Cerebellar nuclear complex (tissue), 1 donor: ENCODE results near the gene STK11.

ENCODE experiments used
- DNase-seq, 2 experiments: peaks; one replicate each; lab custom pipeline; 2025; lab: John Stamatoyannopoulos, UW

STK11 gene

DNA sequence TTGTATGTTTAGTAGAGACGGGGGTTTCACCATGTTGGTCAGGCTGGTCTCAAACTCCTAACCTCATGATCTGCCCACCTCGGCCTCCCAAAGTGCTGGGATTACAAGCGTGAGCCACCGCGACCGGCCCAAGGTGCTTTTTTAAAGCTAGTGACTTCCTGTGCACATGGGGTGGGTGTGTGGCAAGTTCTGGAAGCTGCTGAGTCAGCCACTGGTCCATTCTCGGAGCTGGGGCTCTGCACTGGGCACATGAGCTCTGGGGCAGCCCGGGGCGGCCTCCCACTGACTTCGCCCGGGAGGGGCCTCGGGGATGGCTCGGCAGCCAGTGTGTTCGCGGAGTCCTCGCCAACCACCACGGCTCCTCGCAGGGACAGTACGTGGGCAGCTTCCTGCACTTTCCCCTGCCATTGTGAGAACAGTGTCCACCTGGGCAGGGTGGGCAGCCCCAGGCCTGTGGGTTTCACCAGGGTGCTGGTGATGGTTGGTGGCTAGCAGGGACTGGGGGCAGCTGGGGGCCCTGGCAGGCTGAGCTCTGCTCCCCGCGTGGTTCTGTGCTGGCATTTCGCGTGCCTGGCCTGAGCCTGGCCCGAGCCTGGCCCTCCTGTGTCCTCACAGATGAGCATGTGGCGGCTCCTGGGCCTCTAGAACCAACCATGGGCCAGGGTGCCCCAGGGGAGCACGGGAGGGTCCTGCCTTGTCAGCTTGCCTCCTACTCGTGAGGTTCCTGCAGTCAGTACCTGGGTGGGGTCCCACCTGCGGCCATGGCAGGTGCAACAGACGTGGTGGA, 20.1 kb downstream of the STK11 start:
- DNase-seq, result no peak

DNA sequence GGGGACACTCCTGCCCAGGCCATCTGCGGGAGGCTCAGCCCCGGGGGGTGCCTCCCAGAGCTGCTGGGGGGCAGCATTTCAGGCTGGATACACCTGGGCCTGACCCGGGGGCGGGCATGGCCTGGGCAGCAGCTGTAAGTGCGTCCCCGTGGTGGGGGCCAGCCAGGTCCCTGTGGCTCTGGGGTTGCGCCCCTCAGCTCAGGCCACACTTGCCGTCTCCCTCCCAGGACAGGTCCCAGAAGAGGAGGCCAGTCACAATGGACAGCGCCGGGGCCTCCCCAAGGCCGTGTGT, 20.6 kb downstream of the STK11 start:
- DNase-seq, result no peak

DNA sequence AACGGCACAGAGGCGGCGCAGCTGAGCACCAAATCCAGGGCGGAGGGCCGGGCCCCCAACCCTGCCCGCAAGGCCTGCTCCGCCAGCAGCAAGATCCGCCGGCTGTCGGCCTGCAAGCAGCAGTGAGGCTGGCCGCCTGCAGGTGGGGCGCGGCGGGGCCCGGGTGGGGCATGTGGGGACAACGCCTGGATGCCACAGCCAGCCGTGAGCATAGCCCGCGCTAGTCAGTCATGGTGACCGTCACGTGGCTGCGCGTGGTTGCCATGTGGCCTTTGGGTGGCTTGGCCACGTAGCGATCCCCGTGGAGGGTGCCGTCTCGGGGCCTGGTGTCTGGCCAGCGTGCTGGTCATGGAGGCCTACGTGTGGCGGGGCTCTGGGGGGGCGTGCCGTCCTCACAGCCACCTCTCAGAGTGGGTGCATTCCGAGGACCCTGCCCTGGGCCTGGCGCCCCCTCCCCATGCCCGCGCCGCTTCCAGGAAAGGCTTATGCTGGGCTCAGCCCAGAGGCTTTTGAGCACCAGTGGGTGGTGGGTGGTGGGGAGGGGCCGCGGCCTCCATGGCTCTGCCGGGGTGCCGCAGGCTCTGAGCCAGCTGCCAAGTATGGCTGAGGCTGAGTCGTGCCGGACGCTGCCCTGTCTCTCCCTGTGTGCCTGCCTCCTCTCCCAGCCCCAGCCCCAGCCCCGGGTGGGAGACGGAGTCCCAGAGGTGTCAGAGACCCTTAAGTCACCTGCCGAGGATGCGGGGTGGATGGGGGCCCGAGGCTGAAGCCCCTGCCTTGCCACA, 21.1 kb downstream of the STK11 start:
- DNase-seq, result no peak

DNA sequence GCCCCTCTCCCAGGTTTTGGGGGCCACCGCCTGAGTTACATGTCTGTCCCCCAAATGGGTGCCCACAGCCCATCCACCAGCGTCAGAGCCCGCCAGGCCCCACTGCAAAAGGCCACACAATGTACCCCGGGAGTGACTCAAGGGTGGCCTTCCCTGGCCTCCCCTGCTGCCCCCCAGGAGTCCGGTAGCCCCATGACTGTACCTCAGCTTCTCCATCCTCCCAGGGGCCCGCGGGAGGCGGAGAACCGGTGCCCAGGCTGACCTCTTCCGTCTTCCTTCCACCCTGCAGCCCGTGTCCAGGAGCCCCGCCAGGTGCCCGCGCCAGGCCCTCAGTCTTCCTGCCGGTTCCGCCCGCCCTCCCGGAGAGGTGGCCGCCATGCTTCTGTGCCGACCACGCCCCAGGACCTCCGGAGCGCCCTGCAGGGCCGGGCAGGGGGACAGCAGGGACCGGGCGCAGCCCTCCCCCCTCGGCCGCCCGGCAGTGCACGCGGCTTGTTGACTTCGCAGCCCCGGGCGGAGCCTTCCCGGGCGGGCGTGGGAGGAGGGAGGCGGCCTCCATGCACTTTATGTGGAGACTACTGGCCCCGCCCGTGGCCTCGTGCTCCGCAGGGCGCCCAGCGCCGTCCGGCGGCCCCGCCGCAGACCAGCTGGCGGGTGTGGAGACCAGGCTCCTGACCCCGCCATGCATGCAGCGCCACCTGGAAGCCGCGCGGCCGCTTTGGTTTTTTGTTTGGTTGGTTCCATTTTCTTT, 21.9 kb downstream of the STK11 start:
- DNase-seq, result no peak

DNA sequence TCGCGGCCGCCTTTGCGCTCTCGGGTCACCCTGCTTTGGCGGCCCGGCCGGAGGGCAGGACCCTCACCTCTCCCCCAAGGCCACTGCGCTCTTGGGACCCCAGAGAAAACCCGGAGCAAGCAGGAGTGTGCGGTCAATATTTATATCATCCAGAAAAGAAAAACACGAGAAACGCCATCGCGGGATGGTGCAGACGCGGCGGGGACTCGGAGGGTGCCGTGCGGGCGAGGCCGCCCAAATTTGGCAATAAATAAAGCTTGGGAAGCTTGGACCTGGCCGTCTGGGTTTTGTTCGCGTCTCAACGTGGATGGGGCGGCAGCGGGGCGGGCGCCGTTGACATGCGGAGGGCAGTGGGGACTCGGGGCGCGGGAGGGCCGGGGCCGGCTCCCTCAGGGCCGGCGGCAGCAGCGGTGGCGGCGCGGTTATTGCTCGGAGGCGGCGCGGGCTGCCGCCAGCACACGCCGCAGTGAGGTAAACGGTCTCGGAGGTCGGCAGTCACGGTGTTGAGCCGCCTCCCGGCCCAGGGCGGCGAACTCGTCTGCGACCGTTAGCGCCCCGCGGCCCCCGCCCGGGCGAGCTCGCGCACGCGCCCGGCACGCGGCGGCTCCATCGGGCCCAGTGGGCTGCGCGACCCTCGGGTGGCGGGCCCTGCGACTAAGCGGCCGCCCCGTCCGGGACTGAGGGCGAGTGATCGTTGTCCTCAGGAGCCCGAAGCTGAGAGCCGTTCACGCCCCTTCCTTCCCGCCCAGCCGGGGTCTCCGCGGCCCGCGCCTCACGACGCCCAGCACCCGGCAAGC, 22.8 kb downstream of the STK11 start:
- DNase-seq, result no peak

DNA sequence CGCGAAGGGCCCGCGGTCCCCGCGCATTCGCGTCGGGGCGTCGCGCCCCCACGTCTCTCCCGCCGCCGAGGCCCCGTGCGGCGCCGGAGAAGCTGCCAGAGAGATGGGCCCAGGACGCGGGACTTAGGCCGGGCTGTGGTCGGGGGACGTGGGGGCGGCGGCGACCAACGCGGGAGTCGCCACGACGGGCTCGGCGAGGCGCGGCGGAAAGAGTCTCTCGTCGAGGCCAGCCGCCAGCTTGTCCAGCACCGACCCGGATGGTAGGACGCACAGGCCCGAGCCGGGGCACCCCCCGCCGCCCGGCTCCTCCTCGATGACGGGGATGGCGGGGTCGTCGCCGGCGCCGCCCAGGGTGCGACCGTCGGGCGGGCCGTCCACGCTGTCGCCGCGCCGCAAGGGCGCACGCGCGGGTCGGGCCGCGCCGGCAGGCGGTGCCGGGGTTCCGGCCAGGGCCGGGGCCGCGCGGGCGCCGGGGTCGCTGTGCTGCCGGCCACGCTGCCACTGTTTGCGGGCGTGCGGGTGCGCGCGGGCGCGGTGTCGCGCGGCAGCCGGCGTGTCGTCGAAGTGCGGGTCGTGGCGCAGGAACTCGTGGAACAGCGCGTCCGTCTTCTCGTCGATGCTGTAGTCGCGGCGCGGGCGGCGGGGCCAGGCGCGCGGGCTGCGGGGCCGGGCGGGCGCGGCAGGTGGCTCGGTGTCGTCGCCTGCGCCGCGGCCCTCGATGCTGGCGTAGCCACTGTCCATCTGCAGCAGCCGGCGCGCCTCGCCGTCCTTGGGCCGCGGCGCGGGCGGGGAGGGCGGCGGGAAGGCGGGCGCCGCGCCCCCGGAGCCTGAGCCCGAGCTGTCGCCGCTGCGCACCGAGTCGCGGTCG, 23.7 kb downstream of the STK11 start:
- DNase-seq, result no peak

DNA sequence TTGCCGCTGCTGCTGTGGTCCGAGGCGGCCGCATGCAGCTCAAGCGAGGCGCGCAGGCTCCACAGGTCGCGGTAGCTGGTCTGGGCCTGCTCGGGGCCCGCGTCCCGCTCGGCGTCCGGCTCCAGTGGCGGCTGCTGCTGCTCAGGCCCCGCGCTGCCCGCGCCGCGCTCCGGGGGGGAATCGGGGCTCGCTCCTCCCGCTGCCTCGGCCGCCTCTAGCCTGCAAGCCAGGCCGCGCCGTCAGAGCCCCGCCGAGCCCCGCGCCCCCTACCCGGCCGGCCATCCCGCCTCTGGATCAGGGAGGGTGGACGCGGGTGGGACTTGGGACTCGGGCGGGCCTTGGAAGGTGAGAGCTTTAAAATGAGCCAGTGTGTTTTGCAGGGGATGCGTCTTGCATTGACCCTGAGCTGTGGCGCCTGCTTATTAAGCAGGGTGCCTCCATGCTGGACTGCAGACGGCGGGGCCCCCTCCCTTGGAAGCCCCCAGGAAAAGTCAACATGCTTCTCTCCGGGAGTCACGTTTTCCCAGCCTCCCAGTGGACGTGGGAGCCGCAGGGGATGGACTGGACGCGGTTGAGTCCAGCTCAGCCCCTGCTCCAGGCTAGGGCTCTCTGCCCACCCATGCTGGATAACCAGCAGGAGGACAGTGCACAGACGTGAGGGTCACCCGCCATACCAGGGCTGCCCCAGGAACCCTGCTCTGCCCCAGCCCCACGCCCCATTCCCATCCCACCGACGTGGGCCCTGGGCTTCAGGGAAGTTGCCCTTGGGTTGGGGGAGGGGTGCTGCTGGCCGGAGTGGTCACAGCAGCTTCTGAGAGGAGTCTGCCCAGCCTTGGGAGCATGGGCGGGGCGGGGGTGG, 24.6 kb downstream of the STK11 start:
- DNase-seq, result no peak

DNA sequence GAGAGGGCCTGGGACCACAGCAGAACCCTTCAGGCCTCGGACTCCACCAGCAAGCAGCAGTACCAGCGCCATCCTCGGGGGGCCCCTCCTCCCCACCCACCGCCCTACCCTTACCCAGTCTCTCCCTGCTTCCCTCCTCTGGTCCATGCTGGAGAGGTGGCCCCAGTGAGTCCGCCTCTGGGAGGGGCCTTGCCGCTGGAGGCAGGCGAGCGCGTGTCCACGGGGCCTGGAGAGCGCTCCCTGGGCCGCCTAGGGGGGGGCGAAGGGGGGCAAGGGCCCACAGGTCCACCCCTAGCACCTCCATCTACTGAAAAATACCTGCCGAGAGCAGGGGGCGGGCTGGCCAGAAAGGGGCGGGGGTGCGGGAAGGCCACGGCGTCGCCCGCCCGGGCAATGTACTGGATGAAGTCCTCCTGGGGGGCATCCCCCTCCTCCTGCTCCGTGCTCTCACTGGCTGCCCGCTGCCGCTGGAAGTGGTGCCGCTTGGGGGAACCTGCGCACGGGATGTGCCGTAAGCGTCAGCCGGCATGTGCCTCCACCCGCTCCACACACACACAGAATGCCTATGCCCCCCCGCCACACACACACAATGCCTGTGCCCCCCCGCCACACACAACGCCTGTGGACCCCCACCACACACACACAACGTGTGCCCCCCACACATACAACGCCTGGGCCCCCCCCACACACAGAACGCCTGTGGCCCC, 25.4 kb downstream of the STK11 start:
- DNase-seq, result no peak

DNA sequence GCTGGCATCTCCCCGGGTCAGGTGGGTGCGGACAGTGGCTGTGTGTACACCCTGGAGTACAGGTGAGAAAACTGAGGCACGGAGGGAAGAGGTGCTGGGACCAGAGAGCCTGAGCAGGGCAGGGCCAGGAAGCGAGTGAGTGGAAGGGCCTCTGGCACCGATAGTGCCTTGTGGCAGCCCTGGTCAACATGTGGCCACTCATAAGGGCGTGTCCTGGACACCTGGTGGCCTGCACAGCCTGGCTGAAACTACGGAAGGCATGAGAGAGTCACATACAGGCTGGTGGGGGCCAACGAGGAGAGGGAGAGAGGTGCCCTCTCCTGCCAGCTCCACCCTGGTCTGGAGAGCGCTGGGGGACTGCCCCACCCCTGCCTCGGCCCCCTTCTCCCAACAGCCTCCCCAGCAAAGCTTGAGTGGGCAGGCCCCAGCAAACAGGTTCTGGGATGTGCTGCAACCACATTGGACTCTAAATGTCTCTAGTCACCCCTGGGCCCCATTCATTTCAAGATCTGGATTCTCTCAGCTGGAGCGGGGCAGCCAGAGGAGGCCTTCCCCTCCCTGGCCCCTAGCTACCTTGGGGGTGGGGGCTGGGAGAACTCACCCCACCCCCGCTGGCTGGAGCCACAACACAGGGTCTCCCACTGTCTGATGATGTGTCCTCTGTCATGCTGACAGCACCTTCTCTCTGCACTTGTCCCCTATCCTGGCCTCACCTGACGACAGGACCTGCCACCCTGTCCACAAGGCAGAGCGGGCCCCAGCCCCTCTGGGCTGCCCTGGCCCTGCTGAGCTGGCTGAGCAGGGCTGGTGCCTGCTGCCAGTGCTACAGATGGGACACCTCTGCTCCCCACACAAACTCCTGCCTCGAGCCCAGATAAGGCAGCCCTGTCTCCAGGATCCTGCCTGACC, 26.4 kb downstream of the STK11 start:
- no peak for DNase-seq

DNA sequence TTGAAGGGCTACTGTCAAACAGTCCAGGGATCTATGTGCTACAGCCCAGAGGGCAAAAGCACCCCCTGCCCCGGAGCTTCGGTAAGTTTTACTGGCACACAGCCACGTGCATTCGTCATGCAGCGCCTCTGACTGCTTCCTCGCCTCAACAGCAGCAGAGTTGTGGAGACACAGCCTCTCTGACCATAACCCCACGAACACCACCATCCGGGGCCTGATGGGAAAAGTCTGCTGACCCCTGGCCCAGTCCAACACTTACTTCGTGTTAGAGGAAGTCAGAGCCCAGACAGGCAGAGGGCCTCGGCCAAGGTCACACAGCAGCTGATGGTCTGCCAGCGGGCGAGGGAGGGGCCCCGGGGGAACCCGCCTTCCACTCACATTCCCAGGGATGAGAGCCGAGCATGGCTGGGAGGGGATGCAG, 27.1 kb downstream of the STK11 start:
- no peak for DNase-seq

DNA sequence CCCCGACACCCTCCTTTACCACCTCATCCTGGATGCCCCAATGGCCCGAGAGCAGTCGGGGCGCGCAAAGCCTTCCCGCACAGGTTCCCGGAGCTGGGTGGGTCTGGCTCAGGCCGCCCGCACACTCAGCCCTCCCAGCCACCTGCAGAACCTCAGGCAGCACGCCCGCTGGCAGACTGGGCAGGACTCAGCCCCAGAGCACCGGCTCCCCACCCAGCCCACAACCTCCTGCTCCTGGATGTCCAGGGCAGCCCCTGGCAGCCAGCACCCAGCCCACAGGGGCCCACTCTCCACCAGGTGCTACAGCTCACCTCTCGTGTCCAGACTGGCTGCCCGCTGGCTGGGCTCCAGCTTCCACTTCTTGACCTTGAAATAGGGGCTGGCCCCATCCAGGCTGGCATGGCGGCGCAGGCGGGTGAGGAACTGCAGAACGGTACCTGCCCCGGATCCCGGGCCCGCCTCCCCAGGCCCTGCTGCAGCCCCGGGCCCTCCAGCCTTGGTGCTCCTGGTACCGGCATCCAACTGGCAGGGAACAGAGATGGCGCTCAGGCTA, 27.6 kb downstream of the STK11 start:
- no peak for DNase-seq

DNA sequence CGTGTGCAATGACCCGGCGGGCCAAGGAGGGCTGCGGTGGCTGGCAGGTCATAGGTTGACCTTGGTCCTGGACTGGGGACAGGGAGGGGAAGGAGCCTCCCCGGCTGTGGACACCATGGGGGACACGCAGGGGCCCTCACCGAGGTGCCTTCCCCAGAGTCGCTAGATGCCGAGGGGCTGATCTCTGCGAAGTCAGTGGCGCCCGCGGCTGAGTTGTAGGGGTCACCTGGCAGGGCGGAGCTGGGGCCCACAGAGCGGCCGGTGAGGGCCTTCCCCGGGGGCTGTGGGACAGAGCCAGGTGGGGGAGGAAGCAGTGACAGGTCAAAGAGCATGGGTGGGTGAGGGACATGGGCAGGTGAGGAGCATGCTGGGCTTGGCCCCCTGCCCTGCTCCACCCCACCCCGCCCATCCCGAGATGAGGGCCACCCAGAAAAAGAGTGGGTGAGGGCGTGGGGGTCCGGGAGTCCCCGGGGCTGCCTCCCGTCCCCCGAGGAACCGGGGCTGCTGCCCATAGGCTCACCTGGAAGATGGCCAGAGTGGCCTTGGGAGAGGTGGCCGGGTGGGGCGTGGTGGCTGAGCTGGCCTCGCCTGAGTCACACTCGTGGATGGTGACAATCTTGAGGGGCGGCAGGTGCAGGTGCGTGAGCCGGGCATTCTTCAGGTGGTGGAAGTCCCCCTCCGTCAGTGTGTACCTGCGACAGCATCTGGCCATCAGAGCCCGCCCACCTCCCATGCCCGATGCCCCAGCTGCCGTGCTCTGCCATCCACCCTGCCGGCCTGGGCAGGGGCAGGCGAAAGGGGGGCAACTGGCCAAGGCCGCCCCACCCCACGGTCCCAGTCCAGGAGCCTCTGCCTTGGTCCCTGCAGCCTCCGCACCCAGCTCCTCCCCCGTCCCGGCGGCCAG, 28.7 kb downstream of the STK11 start:
- DNase-seq, result no peak

DNA sequence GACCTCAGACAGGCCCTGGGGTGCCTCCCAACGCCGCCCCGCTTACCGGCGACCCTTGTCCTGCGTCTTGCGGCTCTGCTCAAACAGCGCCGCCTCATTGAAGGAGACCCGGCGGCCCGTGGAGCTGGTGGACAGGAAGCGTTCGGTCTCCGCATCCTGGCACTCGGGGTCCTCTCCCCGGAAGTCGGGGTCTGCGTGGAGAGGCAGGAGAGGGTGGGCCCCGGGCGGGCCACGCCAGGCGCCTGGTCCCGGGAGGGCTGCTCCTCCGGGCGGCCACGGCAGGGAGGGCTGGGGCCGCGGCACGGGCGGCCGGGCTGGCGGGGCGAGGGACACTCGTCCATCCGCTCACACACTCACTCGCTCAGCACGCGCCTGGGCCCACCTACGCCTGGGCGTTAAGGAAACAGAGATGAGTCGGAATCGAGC, 29.4 kb downstream of the STK11 start:
- no peak for DNase-seq

DNA sequence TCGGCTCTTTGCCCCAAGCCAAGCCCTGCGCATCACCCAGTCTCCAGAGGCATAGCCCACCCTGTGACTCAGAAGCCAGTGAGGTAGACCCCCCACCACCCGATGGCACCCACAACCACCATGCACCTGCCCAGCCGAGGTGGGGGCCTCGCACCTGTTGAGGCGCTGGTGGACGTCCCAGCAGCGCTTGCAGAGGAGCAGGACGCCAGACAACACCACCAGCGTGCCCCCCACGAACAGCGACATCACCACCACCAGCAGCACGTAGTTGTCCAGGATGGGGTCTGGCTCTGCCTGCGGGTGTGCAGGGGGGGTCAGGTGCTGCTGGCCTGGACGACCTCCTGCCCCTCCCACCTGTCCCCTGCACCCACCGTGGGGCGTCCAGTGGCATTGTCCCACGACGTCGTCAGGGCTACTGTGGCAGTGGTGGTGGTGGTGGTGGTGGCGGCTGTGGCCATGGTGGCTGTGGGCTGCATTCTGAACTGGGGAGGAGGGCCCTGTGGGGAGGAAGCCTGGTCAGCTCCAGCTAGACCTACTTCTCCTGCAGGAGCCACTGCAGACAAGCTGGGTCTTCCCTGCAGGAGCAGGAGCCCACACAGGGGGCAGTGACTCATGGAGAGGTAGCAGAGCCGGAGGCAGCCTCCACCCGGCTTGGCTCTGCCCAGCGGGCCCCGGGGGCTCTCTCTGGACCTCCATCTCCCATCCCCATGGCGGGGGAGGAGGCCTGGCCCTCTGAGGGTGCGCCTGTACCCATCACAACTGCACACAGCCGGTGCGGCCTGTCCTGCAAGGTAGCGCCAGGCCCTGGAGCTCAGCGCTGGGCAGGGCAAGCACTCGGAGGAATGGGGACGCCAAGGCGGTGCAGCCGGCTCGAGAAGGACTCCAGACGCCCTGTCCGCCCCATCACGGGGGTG, 30.3 kb downstream of the STK11 start:
- no peak for DNase-seq

DNA sequence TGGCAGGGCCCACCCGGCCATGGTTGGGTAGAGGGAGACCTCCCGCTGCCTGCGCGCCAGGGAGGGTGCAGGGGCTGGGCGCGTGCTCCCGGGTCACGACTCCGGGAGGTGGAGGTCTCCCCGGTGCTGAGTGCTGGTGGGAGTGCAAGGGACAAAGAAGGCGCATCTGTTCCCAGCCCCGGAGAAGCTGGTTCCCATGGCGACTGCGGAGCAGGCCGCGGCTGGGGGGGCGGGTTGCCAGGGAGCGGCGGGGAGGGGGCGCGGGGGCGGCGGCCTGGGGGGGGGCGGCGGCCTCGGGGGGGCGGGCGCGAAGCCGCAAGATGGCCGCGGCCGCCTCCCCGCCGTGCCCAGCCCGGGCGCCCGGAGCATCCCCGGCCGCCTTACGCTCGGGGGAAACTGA, 31.0 kb downstream of the STK11 start:
- no peak for DNase-seq
